DOHH2 (cell line): ENCODE measurements around the gene RPAP3.
A peak's percentile ranks its signal among the peaks of the same experiment; 100 is the strongest.

Experiments used
- H3F3A ChIP-seq: fragments of 200-600 bp; sonication (generic), shearing (Covaris generic); 2 replicates; pipeline ENCODE4 v1.6.0; 2016; ENCODE audit warnings: antibody characterized with exemption, mild to moderate bottlenecking; ENCODE audit not compliant: control insufficient read depth, insufficient read depth
- H3K27ac ChIP-seq: fragments of 200-600 bp; sonication (generic); 2 replicates; pipeline ENCODE4 v1.5.1; 2014; ENCODE audit warnings: low read depth, mild to moderate bottlenecking, low read length, moderate library complexity
- H3K27me3 ChIP-seq: fragments of 200-600 bp; sonication (generic); 2 replicates; pipeline ENCODE4 v1.6.1; 2014; ENCODE audit warnings: mild to moderate bottlenecking, low read length, mixed read lengths; ENCODE audit not compliant: control insufficient read depth
- H3K36me3 ChIP-seq: fragments of 200-600 bp; sonication (generic); 2 replicates; pipeline ENCODE4 v1.6.1; 2014; ENCODE audit warnings: mild to moderate bottlenecking, low read length, moderate library complexity, mixed read lengths; ENCODE audit not compliant: control insufficient read depth
- H3K4me1 ChIP-seq: fragments of 200-600 bp; sonication (generic); 2 replicates; pipeline ENCODE4 v1.6.1; 2014; ENCODE audit warnings: mild to moderate bottlenecking, low read length, mixed read lengths; ENCODE audit not compliant: control insufficient read depth
- H3K4me2 ChIP-seq: fragments of 200-600 bp; sonication (generic); 2 replicates; pipeline ENCODE4 v1.6.0; 2014; ENCODE audit warnings: mild to moderate bottlenecking, low read length, moderate library complexity
- H3K4me3 ChIP-seq: fragments of 200-600 bp; sonication (generic); 2 replicates; pipeline ENCODE4 v1.5.1; 2014; ENCODE audit warnings: mild to moderate bottlenecking, low read length, mixed read lengths
- H3K79me2 ChIP-seq: fragments of 200-600 bp; sonication (generic); 2 replicates; pipeline ENCODE4 v1.6.1; 2014; ENCODE audit warnings: mild to moderate bottlenecking, low read length, mixed read lengths; ENCODE audit not compliant: control insufficient read depth
- H3K9me2 ChIP-seq: fragments of 200-600 bp; sonication (generic); replicated peaks from 2 replicates; pipeline ENCODE4 v1.6.1; 2014; ENCODE audit warnings: mild to moderate bottlenecking, low read length, mixed read lengths; ENCODE audit not compliant: control insufficient read depth
- H3K9me3 ChIP-seq: fragments of 200-600 bp; sonication (generic); 2 replicates; pipeline ENCODE4 v1.6.1; 2014; ENCODE audit warnings: antibody characterized with exemption, low read length, mixed read lengths; ENCODE audit not compliant: control insufficient read depth, insufficient read depth
- H4K20me1 ChIP-seq: fragments of 200-600 bp; sonication (generic); 2 replicates; pipeline ENCODE4 v1.6.0; 2014; ENCODE audit warnings: low read depth, mild to moderate bottlenecking, antibody characterized with exemption, low read length, moderate library complexity; ENCODE audit not compliant: control insufficient read depth, insufficient read depth
- CTCF ChIP-seq: fragments of 200-600 bp; sonication (generic); IDR thresholded peaks from one replicate; pipeline ENCODE4 v1.5.1; 2014; ENCODE audit warnings: antibody characterized with exemption, mild to moderate bottlenecking, low read depth, low read length; ENCODE audit not compliant: poor library complexity, severe bottlenecking
- EZH2phosphoT487 ChIP-seq: fragments of 200-600 bp; sonication (generic); IDR thresholded peaks from 2 replicates; pipeline ENCODE4 v1.6.1; 2017; ENCODE audit warnings: borderline replicate concordance, mild to moderate bottlenecking, antibody characterized with exemption, low read length, moderate library complexity, mixed read lengths

RPAP3 gene

GRCh38 chr12:47731723-47732122 lies 25.9 kb upstream of the RPAP3 start:
- no peaks in the 10 kb centered on the region for H3K9me2 ChIP-seq
- peaks cover 11% of the 10 kb centered on the region for H3K4me1 ChIP-seq
- H3K79me2 ChIP-seq: no peaks in the 10 kb centered on the region
- no peaks in the 10 kb centered on the region for H3F3A ChIP-seq
- H3K9me3 ChIP-seq: no peaks in the 10 kb centered on the region
- no peak overlapping the region for H3K4me3 ChIP-seq
- no peak overlapping the region for H3K4me2 ChIP-seq
- no peaks in the 10 kb centered on the region for H4K20me1 ChIP-seq
- no peaks in the 10 kb centered on the region for H3K27me3 ChIP-seq
- H3K36me3 ChIP-seq: no peaks in the 10 kb centered on the region
- TF ChIP-seq CTCF (no peak), EZH2phosphoT487 (no peak)
- no peak overlapping the region for H3K27ac ChIP-seq

GRCh38 chr12:47730341-47730744 lies 24.5 kb upstream of the RPAP3 start:
- Histone ChIP-seq H3K36me3 (no peaks in the 10 kb centered on the region), H3K9me2 (no peaks in the 10 kb centered on the region), H3K27ac (no peak overlapping the region), H3K4me2 (no peak overlapping the region), H3K9me3 (no peaks in the 10 kb centered on the region), H3F3A (no peaks in the 10 kb centered on the region), H4K20me1 (no peaks in the 10 kb centered on the region), H3K27me3 (no peaks in the 10 kb centered on the region), H3K4me3 (no peak overlapping the region), H3K4me1 (peaks cover 25% of the 10 kb centered on the region), H3K79me2 (no peaks in the 10 kb centered on the region)
- TF ChIP-seq CTCF: no peak
- TF ChIP-seq EZH2phosphoT487: no peak

- Histone ChIP-seq H3K79me2 (no peaks in the 10 kb centered on the region), H3F3A (no peaks in the 10 kb centered on the region), H3K4me3 (no peak overlapping the region), H3K27me3 (no peaks in the 10 kb centered on the region), H3K9me3 (no peaks in the 10 kb centered on the region), H3K4me1 (peaks cover 27% of the 10 kb centered on the region), H4K20me1 (no peaks in the 10 kb centered on the region), H3K9me2 (no peaks in the 10 kb centered on the region), H3K27ac (no peak overlapping the region), H3K4me2 (no peak overlapping the region), H3K36me3 (no peaks in the 10 kb centered on the region)
- no peak for TF ChIP-seq CTCF
These were observed 23.4 kb upstream of the RPAP3 start for GRCh38 chr12:47729233-47729632.

GRCh38 chr12:47725893-47726292 lies 20.1 kb upstream of the RPAP3 start:
- Histone ChIP-seq H3F3A (no peaks in the 10 kb centered on the region), H3K4me3 (peak overlapping the region; percentile 56)

More at GRCh38 chr12:47725893-47726292, 20.1 kb upstream of the RPAP3 start:
- Histone ChIP-seq H3K27ac (peak overlapping the region; percentile 51), H3K9me3 (no peaks in the 10 kb centered on the region), H3K27me3 (no peaks in the 10 kb centered on the region), H4K20me1 (no peaks in the 10 kb centered on the region), H3K79me2 (no peaks in the 10 kb centered on the region), H3K9me2 (no peaks in the 10 kb centered on the region), H3K4me1 (peaks cover 27% of the 10 kb centered on the region), H3K36me3 (no peaks in the 10 kb centered on the region), H3K4me2 (peak overlapping the region; percentile 55)
- TF ChIP-seq CTCF: no peak
- TF ChIP-seq EZH2phosphoT487: no peak
